Right atrium auricular region (tissue), 2 donors: ENCODE results near the gene ENTR1. TPM values are rescaled to one million over a fixed set of nuclear protein-coding genes. Genes with fewer than 3 reads are reported as not detected.

ENCODE experiments used
- DNase-seq: peaks from one replicate; pipeline ENCODE4 v3.0.0-alpha.2; 2019; ENCODE audit warnings: low spot score
- H3K27ac ChIP-seq, 2 donors: fragments of 200-600 bp; sonication (generic); 1 replicate in 1 of 2; 2 replicates in 1 of 2; pipeline ENCODE4 v1.5.1; 2016 to 2019
- H3K27me3 ChIP-seq, 2 donors: fragments of 200-600 bp; sonication (generic); one replicate each; pipeline versions ENCODE4 v1.5.1 to v1.6.0; 2017 to 2019
- H3K36me3 ChIP-seq: fragments of 200-600 bp; sonication (generic); one replicate; pipeline ENCODE4 v1.5.1; 2016
- H3K4me1 ChIP-seq, 2 donors: fragments of 200-600 bp; sonication (generic); one replicate each; pipeline versions ENCODE4 v1.5.1 to v1.6.0; 2017 to 2019
- H3K4me3 ChIP-seq, 2 donors: fragments of 200-600 bp; sonication (generic); 1 replicate in 1 of 2; 2 replicates in 1 of 2; pipeline ENCODE4 v1.5.1; 2017 to 2019; ENCODE audit warnings: mild to moderate bottlenecking in 1 of 2, moderate library complexity in 1 of 2
- H3K9me3 ChIP-seq, 2 donors: fragments of 200-600 bp; sonication (generic); one replicate each; pipeline ENCODE4 v1.5.1; 2019
- CTCF ChIP-seq, 2 donors: fragments of 200-600 bp; sonication (generic); IDR thresholded peaks; one replicate each; pipeline ENCODE4 v1.5.1; 2019; ENCODE audit warnings: antibody characterized with exemption in 2 of 2
- total RNA-seq, 2 donors: library from RNA; depleted of rRNA; stranded (reverse); fragments of >200 nt; gene quantifications; one replicate each; pipeline ENCODE4 v1.1.0, GENCODE V29; 2016

The ENTR1 gene
- total RNA-seq, 2 donors from 2014 or later = 10.3 to 17.6 TPM

- Histone ChIP-seq H3K27me3 (no peaks in the 10 kb centered on the region), H3K36me3 (peaks cover 86% of the 10 kb centered on the region), H3K4me3 (no peak overlapping the region), H3K9me3 (no peaks in the 10 kb centered on the region), H3K27ac (no peak overlapping the region), H3K4me1 (no peaks in the 10 kb centered on the region)
- no peak for DNase-seq
- no peak for TF ChIP-seq CTCF (IDR thresholded peaks at IDR 0.05)
These were observed 43.8 kb upstream of the ENTR1 start for GRCh38 chr9:136454026-136454796.

- DNase-seq = no peak
These were observed 42.9 kb upstream of the ENTR1 start for GRCh38 chr9:136453326-136453725.

GRCh38 chr9:136451221-136451877, 40.9 kb upstream of the ENTR1 start:
- H3K27ac ChIP-seq = no peak overlapping the region
- H3K4me3 ChIP-seq = no peak overlapping the region
- H3K4me1 ChIP-seq = no peaks in the 10 kb centered on the region
- H3K27me3 ChIP-seq = no peaks in the 10 kb centered on the region
- no peaks in the 10 kb centered on the region for H3K9me3 ChIP-seq
- H3K36me3 ChIP-seq = peaks cover 86% of the 10 kb centered on the region
- no peak for TF ChIP-seq CTCF (IDR thresholded peaks at IDR 0.05)
- no peak for DNase-seq

More at GRCh38 chr9:136453326-136453725, 42.9 kb upstream of the ENTR1 start:
- Histone ChIP-seq H3K4me3 (no peak overlapping the region), H3K9me3 (no peaks in the 10 kb centered on the region), H3K36me3 (peaks cover 86% of the 10 kb centered on the region), H3K27me3 (no peaks in the 10 kb centered on the region), H3K4me1 (no peaks in the 10 kb centered on the region), H3K27ac (no peak overlapping the region)
- TF ChIP-seq CTCF (IDR thresholded peaks at IDR 0.05) = no peak

- no peak overlapping the region for H3K27ac ChIP-seq
- no peak for DNase-seq
- no peak for TF ChIP-seq CTCF (IDR thresholded peaks at IDR 0.05)
These were observed 38.2 kb upstream of the ENTR1 start for GRCh38 chr9:136448655-136449054.

GRCh38 chr9:136447173-136447778, 36.9 kb upstream of the ENTR1 start:
- no peak overlapping the region for H3K4me3 ChIP-seq
- no peaks in the 10 kb centered on the region for H3K27me3 ChIP-seq
- H3K27ac ChIP-seq = no peak overlapping the region
- DNase-seq = no peak
- TF ChIP-seq CTCF (IDR thresholded peaks at IDR 0.05) = no peak
- no peaks in the 10 kb centered on the region for H3K4me1 ChIP-seq
- peaks cover 93% of the 10 kb centered on the region for H3K36me3 ChIP-seq
- no peaks in the 10 kb centered on the region for H3K9me3 ChIP-seq

More at GRCh38 chr9:136448655-136449054, 38.2 kb upstream of the ENTR1 start:
- Histone ChIP-seq H3K27me3 (no peaks in the 10 kb centered on the region), H3K4me1 (no peaks in the 10 kb centered on the region), H3K36me3 (peaks cover 85% of the 10 kb centered on the region), H3K9me3 (no peaks in the 10 kb centered on the region), H3K4me3 (no peak overlapping the region)
